Cardiac ventricle fibroblast (primary cell): Measurements from ENCODE around the gene OR2F2. TPM values are rescaled to one million over a fixed set of nuclear protein-coding genes. Genes with fewer than 3 reads are reported as not detected.

Experiments
- total RNA-seq: library from RNA; depleted of rRNA; stranded (reverse); fragments of >200 nt; gene quantifications from 2 replicates; pipeline ENCODE4 v1.2.3, GENCODE V29; 2015

The OR2F2 gene
- total RNA-seq = not detected in 2 replicates

DNA sequence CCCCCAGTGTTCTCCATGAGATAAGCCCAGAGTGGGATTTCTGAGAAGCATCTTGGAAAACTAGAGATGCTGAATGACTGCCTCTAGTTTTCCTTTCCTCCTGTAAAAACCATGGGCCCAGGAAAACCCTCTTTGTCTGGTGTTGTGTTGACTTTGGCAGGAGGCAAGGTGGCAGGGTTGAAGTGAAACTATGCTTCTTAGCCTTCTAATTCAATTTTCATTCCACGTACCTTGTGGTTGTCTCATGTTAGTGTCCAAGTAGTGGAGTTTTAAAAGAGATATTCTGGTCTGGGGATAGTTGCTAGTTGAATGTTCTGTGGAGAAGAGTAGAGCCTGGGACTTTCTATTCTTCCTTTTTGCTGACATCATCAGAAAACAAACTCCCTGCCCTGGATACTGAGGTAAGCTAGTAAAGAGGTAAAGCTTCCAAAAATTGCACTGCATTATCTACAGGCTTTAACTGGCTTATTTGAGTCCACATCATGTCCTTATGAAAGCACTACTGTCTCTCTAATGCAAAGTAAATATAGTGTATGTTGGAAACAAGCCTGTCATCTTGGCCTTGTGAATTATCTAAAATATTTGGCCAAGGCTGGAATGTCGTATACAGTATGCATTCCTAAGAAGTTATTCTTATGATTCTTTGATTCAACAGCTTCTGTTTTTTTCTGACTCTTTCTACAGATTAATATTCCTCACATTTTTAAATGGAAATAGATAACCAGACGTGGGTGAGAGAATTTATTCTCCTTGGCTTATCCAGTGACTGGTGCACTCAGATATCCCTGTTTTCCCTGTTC is at the start of gene OR2F2:
TSS of gene OR2F2 (plus strand) at position 708 of the 800 bp plus-strand sequence. CDS start at position 708, 0 bp downstream.

GRCh38 chr7:143901668-143902331 is 33.2 kb upstream of the OR2F2 start, which contains the start of gene TCAF1:
TCAF1 (minus strand) TSS chr7:143902176; CDS start chr7:143876608, 25,568 bp downstream.

DNA sequence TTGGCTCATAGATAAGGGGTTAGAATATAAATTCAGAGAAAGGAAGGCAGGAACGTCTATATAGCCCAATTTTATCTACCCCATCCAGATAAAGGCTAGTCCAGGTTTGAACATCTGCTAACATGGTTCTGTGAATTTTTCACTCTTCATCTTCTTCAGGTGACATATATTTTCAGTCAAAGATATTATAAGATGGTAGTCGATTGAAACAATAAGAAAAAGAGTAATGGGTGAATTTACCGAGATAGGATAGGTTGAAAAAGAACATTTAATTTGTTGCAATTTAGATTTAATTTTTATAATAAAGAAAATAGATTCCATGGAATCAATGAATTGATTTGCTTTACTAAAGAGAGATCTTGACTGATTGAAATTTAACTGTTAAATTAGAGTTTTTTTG is 19.5 kb downstream of the OR2F2 start, which contains the start of gene OR2F1:
TSS of gene OR2F1 (plus strand) at position 301 of the 400 bp plus-strand sequence. CDS start 5,127 bp downstream, outside the sequence.

Other genes starting within 250 kb of the OR2F2 start
- gene CTAGE6, start 177.5 kb upstream of the OR2F2 start, total RNA-seq = 0.05 TPM in 1 of 2 replicates, not detected in the other
- gene TCAF1, start 33.1 kb upstream of the OR2F2 start, total RNA-seq = 45.4 and 56.9 TPM in 2 replicates
- gene OR2F1, start 19.6 kb downstream of the OR2F2 start, total RNA-seq = not detected in 2 replicates
- gene OR6B1, start 65.1 kb downstream of the OR2F2 start, total RNA-seq = not detected in 2 replicates
- not detected in 2 replicates for gene OR2A5, start 113.7 kb downstream of the OR2F2 start, total RNA-seq
- not detected in 2 replicates for gene OR2A25, start 134.6 kb downstream of the OR2F2 start, total RNA-seq
- gene OR2A12, start 151.0 kb downstream of the OR2F2 start, total RNA-seq = not detected in 2 replicates
- gene OR2A2, start 174.3 kb downstream of the OR2F2 start, total RNA-seq = not detected in 2 replicates
- gene OR2A14, start 187.9 kb downstream of the OR2F2 start, total RNA-seq = not detected in 2 replicates
- 0.44 TPM in 1 of 2 replicates, not detected in the other for gene CTAGE4, start 248.2 kb downstream of the OR2F2 start, total RNA-seq